Measurements from ENCODE around the gene SLC10A1. TPM values are rescaled to one million over a fixed set of nuclear protein-coding genes. Genes with fewer than 3 reads are reported as not detected.
A peak's percentile ranks its signal among the peaks of the same experiment; 100 is the strongest.
"Not testable (repeated sequence)": the region's sequence is repeated elsewhere in the genome, so short reads cannot be mapped to it uniquely, and the experiment has no call there.

SLC10A1 gene
- total RNA-seq, 1 donor from 2014 or later, result not detected

GRCh38 chr14:69731919-69732598 is 65.0 kb downstream of the SLC10A1 start:
- not testable (repeated sequence) for H3K27me3 ChIP-seq (ENCODE audit: control insufficient read depth in 3 of 3, insufficient read depth in 3 of 3, low read length in 3 of 3); H3K27ac ChIP-seq (ENCODE audit: low read depth, low read length); H3K9ac ChIP-seq (ENCODE audit: low read depth in 1 of 3, low read length in 3 of 3); H3K36me3 ChIP-seq (ENCODE audit: control insufficient read depth in 3 of 3, insufficient read depth in 3 of 3, low read length in 3 of 3); H3K4me1 ChIP-seq (ENCODE audit: control insufficient read depth in 3 of 3, insufficient read depth in 3 of 3, low read length in 3 of 3); H3K4me3 ChIP-seq (ENCODE audit: low read length in 3 of 3); H3K9me3 ChIP-seq (ENCODE audit: control insufficient read depth in 3 of 3, low read length in 3 of 3)

GRCh38 chr14:69727860-69728259 is 69.2 kb downstream of the SLC10A1 start:
- peak overlapping the region in 1 of 3 donors; percentile 33 for H3K9ac ChIP-seq (ENCODE audit: low read depth in 1 of 3, low read length in 3 of 3)
- no peaks in the 10 kb centered on the region for H3K27me3 ChIP-seq (ENCODE audit: control insufficient read depth in 3 of 3, insufficient read depth in 3 of 3, low read length in 3 of 3)
- H3K4me1 ChIP-seq (ENCODE audit: control insufficient read depth in 3 of 3, insufficient read depth in 3 of 3, low read length in 3 of 3), result peaks cover 3 to 12% (median 10%) of the 10 kb centered on the region in 3 donors
- H3K4me3 ChIP-seq (ENCODE audit: low read length in 3 of 3), result no peak overlapping the region
- peak overlapping the region; percentile 2 for H3K27ac ChIP-seq (ENCODE audit: low read depth, low read length)
- no peaks in the 10 kb centered on the region for H3K9me3 ChIP-seq (ENCODE audit: control insufficient read depth in 3 of 3, low read length in 3 of 3)
- H3K36me3 ChIP-seq (ENCODE audit: control insufficient read depth in 3 of 3, insufficient read depth in 3 of 3, low read length in 3 of 3), result no peaks in the 10 kb centered on the region

GRCh38 chr14:69726761-69727511 is 70.1 kb downstream of the SLC10A1 start:
- H3K27ac ChIP-seq (ENCODE audit: low read depth, low read length), result peak overlapping the region; percentile 2
- H3K9ac ChIP-seq (ENCODE audit: low read depth in 1 of 3, low read length in 3 of 3), result peak overlapping the region; percentile 48 to 80 (median 72)
- H3K4me3 ChIP-seq (ENCODE audit: low read length in 3 of 3), result peak overlapping the region; percentile 59 to 77 (median 63)
- peaks cover 3 to 12% (median 10%) of the 10 kb centered on the region in 3 donors for H3K4me1 ChIP-seq (ENCODE audit: control insufficient read depth in 3 of 3, insufficient read depth in 3 of 3, low read length in 3 of 3)
- no peaks in the 10 kb centered on the region for H3K27me3 ChIP-seq (ENCODE audit: control insufficient read depth in 3 of 3, insufficient read depth in 3 of 3, low read length in 3 of 3)
- H3K9me3 ChIP-seq (ENCODE audit: control insufficient read depth in 3 of 3, low read length in 3 of 3), result no peaks in the 10 kb centered on the region
- no peaks in the 10 kb centered on the region for H3K36me3 ChIP-seq (ENCODE audit: control insufficient read depth in 3 of 3, insufficient read depth in 3 of 3, low read length in 3 of 3)

Small RNAs within 50 kb of the gene (small RNA-seq; reads per million reads assigned to genes)
- gene RF00614, result not detected

Other genes with a start within 250 kb of the SLC10A1 start
- gene CCDC177, start 222.4 kb downstream of the SLC10A1 start, total RNA-seq, result not detected
- 10.4 TPM for gene SUSD6, start 185.6 kb downstream of the SLC10A1 start, total RNA-seq
- gene SRSF5, start 30.1 kb downstream of the SLC10A1 start, total RNA-seq, result 77.2 TPM
- gene SMOC1, start 82.2 kb upstream of the SLC10A1 start, total RNA-seq, result 3.1 TPM